Right cardiac atrium (tissue), 5 donors: ENCODE results near the gene C22orf31. TPM values are rescaled to one million over a fixed set of nuclear protein-coding genes. Genes with fewer than 3 reads are reported as not detected.

Experiments used
- ATAC-seq, 2 donors: fragments of 200-7000 bp; cut with Tn5 transposase; one replicate each; pipeline versions ENCODE4 v1.8.0 to v1.9.1; 2020; ENCODE audit warnings: moderate library complexity in 2 of 2, mild to moderate bottlenecking in 1 of 2
- DNase-seq, 3 donors: peaks; one replicate each; pipeline ENCODE4 v3.0.0-alpha.2; 2020
- H3K27ac ChIP-seq: one replicate; pipeline ENCODE4 v1.5.1; 2013; ENCODE audit warnings: mild to moderate bottlenecking, low read length, control low read depth, moderate library complexity
- H3K27me3 ChIP-seq: one replicate; pipeline ENCODE4 v1.6.1; 2013; ENCODE audit not compliant: control insufficient read depth, insufficient read depth
- H3K4me1 ChIP-seq: one replicate; pipeline ENCODE4 v1.6.1; 2013; ENCODE audit warnings: low read length; ENCODE audit not compliant: control insufficient read depth, insufficient read depth
- H3K4me3 ChIP-seq: one replicate; pipeline ENCODE4 v1.5.1; 2013; ENCODE audit warnings: low read length, control low read depth
- H3K9me3 ChIP-seq: one replicate; pipeline ENCODE4 v1.6.1; 2013; ENCODE audit warnings: low read length; ENCODE audit not compliant: control insufficient read depth
- WGBS: extraction: QIAGEN DNeasy Blood & Tissue Kit; methylation state at CpG from one replicate; pipeline ENCODE4 v1.1.7; 2013; 5-methylcytosine and 5-hydroxymethylcytosine counted together
- intact Hi-C, 4 donors: fragments of 100-400 bp; cut with DNase I; formaldehyde crosslinking; loops; one replicate each; pipeline versions ENCODE4 v1.11.0 to v1.14.0; 2022 to 2023
- polyA plus RNA-seq: library from polyadenylated mRNA; stranded (reverse); fragments of 200-250 nt; gene quantifications from one replicate; pipeline ENCODE4 v1.2.3, GENCODE V29; 2013
- total RNA-seq, 4 donors: library from RNA; stranded (reverse); fragmentation: NEBNext Ultra II Directional; extraction: Animal tissue kit (Norgen Biotek cat#: 25700); gene quantifications; one replicate each; pipeline ENCODE4 v1.2.1, GENCODE V29; 2021
- donor health status: healthy with polysubstance abuse.
- donor health status: DM: no; HTN: yes; CAD: no.
- donor health status: DM: no; HTN: no; CAD: no.
- donor health status: DM: no; HTN: yes; CAD: no; lungs with severe emphysema.
- donor health status: DM: yes; HTN: yes; CAD: no.

The C22orf31 gene
- total and polyA plus RNA-seq, 5 donors = 0.14 to 0.46 (median 0.31) TPM; not detected in 2

DNA sequence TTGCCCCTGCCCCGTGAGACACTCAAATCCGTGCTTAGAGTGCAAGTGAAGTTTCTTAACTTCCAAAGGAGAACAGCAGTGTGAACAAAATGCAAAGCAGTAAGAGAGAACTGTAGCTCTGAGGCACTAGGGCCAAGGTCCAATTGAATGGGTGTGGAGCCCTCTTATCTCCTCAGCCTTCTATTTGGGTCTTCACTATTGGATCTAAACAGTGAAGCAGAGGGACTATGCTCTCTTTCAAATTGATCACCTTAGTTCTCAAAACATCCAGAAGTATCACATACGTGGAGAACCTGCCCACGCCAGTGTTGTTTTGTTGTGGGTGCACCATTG, 49.6 kb downstream of the C22orf31 start:
- WGBS = 80% methylated on average over 4 of the region's 4 CpGs
- ATAC-seq = no peak
- H3K4me3 ChIP-seq = no peak overlapping the region
- H3K27ac ChIP-seq = peak overlapping the region; percentile 53
- no peaks in the 10 kb centered on the region for H3K9me3 ChIP-seq
- H3K27me3 ChIP-seq = no peaks in the 10 kb centered on the region
- peaks cover 13% of the 10 kb centered on the region for H3K4me1 ChIP-seq
- intact Hi-C loops = no loop called here
- no peak for DNase-seq

DNA sequence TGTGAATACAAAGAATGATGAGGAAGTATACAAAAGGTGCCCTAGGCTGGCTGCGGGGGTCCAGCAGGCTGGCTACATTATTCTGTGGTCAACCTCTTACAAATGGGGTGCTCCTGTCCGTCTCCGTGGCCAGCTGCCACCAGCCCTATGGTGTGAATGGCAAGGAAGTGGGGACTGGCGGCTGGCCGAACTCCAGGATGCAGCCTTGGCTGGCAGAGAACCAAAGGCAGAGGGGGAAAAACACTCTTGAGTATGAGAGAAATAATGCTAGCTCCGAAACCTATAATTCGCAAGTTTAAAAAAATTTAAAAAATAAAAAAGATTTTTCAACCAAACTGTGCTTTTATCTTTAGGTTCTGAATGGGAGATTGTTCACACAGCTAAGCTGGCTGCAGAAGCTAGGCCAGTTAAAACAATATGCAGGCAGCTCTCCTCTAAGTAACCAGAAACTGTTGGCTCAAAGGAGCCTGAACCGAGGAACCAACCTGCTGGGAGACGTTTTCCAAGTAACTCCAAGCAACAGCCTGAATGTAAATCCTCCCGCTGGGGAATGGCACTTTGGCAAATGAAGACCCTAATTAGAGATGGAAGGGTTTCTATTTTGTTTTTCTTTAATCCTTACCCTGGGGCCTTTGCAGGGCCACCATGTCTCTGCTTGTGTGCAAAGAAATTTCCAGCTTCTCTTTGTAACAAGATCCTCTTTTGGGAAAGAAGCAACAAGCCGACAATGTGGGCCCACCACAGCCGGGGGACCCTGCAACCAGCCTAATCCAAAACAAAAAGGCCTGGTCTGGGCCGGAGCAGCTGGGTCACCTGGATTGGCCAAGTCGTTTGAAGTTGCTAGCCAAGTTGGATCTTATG, 50.2 kb downstream of the C22orf31 start:
- intact Hi-C loops = no loop called here
- no peaks in the 10 kb centered on the region for H3K9me3 ChIP-seq
- DNase-seq = peak; percentile 28 to 76 (median 73)
- WGBS = 44% methylated on average over 14 of the region's 14 CpGs
- no peak overlapping the region for H3K4me3 ChIP-seq
- peak overlapping the region; percentile 53 for H3K27ac ChIP-seq
- ATAC-seq = peak in 1 of 2 donors; percentile 38
- no peaks in the 10 kb centered on the region for H3K27me3 ChIP-seq
- H3K4me1 ChIP-seq = peaks cover 13% of the 10 kb centered on the region

GRCh38 chr22:29009148-29009547, 52.5 kb downstream of the C22orf31 start:
- peak; percentile 68 to 72 for ATAC-seq
- Histone ChIP-seq H3K27ac (peak overlapping the region; percentile 79), H3K9me3 (no peaks in the 10 kb centered on the region), H3K4me1 (peaks cover 19% of the 10 kb centered on the region), H3K4me3 (no peak overlapping the region), H3K27me3 (no peaks in the 10 kb centered on the region)
- intact Hi-C loops = no loop called here
- DNase-seq = no peak
- WGBS = 59% methylated on average over 5 of the region's 5 CpGs

Other genes with a start within 250 kb of the C22orf31 start
- gene ZNRF3, start 178.3 kb downstream of the C22orf31 start, total RNA-seq = 1 to 10 TPM; 8.4 to 9.4 (median 8.8) TPM
- 4.0 TPM for gene ZNRF3, start 178.3 kb downstream of the C22orf31 start, polyA plus RNA-seq
- gene KREMEN1, start 11.2 kb upstream of the C22orf31 start, total RNA-seq = 10 to 100 TPM; 53.6 to 73.0 (median 67.8) TPM
- 37.2 TPM for gene KREMEN1, start 11.2 kb upstream of the C22orf31 start, polyA plus RNA-seq
- 1 to 10 TPM in 2 of 4 donors, under 1 TPM in 2; 0.74 to 1.6 (median 0.99) TPM for gene EMID1, start 144.1 kb upstream of the C22orf31 start, total RNA-seq
- 0.95 TPM for gene EMID1, start 144.1 kb upstream of the C22orf31 start, polyA plus RNA-seq
- gene RHBDD3, start 206.2 kb upstream of the C22orf31 start, total RNA-seq = 10 to 100 TPM; 16.8 to 19.3 (median 17.8) TPM
- 20.8 TPM for gene RHBDD3, start 206.2 kb upstream of the C22orf31 start, polyA plus RNA-seq
- 100 to 1,000 TPM; 136 to 162 (median 151) TPM for gene EWSR1, start 206.4 kb upstream of the C22orf31 start, total RNA-seq
- 119 TPM for gene EWSR1, start 206.4 kb upstream of the C22orf31 start, polyA plus RNA-seq
- 10 to 100 TPM; 17.1 to 25.7 (median 22.6) TPM for gene GAS2L1, start 244.8 kb upstream of the C22orf31 start, total RNA-seq
- 16.9 TPM for gene GAS2L1, start 244.8 kb upstream of the C22orf31 start, polyA plus RNA-seq